Cardiac fibroblast (primary cell): Measurements from ENCODE around the gene PRMT3.

Source experiments
- DNase-seq, 2 donors: peaks; one replicate each; pipeline versions ENCODE4 v3.0.0 to v3.0.0-alpha.2; 2010; ENCODE audit warnings: low read depth in 2 of 2
- H3K4me3 ChIP-seq, 2 donors: replicated peaks in 1 of 2; 1 replicate in 1 of 2; 2 replicates in 1 of 2; pipeline ENCODE4 v1.5.1; 2011; ENCODE audit warnings: low read depth in 2 of 2, low read length in 2 of 2, mild to moderate bottlenecking in 2 of 2, moderate library complexity in 1 of 2
- TF ChIP-seq, protein P1 (sequence below): IDR thresholded peaks from one replicate; pipeline ENCODE4 v1.5.1; 2011; ENCODE audit warnings: low read depth, mild to moderate bottlenecking, low read length, inconsistent platforms

PRMT3 gene

DNA sequence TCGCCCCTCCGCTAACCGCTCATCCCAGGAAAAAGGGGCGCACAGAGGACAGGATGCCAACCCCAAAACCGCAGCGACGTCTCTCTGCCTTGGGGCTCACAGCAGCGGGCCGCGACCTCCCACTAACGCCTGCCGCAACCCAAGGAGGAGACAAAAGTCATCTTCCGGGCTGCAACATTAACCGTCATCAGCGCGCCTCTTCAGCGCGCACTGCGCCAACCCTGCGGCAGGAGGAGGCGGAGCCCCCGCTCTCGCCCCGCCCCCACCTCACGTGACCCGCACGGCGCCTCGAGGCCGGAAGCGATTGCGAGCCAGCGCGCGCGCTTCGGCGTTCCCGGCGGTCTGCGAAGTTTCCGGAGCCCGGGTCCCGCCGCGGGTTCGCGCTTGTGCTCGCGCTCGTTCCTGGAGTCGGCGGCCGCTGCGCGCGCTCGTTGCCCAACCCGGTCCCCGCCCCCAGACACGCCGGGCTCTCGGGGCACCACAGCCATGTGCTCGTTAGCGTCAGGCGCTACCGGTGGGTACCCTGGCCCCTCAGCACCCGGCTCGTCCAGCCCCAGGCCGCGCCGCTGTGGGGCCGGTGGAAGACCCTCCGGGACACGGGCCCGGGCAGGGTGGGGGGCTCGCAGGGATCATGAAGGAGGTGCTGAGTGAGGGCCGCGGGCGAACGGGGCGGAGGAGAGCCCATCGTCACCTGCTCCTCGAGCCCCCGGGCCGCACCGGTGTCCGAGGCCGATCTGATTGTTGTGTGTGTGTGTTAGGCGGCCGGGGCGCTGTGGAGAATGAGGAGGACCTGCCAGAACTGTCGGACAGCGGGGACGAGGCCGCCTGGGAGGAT is at the start of gene PRMT3:
TSS of gene PRMT3 (plus strand) at position 456 of the 835 bp plus-strand sequence. CDS start at position 487, 31 bp downstream.
- H3K4me3 ChIP-seq, result peak within 1 kb of the TSS; percentile 88 to 97
- DNase-seq, result peak; percentile 96 to 98
- TF ChIP-seq, protein P1, sequence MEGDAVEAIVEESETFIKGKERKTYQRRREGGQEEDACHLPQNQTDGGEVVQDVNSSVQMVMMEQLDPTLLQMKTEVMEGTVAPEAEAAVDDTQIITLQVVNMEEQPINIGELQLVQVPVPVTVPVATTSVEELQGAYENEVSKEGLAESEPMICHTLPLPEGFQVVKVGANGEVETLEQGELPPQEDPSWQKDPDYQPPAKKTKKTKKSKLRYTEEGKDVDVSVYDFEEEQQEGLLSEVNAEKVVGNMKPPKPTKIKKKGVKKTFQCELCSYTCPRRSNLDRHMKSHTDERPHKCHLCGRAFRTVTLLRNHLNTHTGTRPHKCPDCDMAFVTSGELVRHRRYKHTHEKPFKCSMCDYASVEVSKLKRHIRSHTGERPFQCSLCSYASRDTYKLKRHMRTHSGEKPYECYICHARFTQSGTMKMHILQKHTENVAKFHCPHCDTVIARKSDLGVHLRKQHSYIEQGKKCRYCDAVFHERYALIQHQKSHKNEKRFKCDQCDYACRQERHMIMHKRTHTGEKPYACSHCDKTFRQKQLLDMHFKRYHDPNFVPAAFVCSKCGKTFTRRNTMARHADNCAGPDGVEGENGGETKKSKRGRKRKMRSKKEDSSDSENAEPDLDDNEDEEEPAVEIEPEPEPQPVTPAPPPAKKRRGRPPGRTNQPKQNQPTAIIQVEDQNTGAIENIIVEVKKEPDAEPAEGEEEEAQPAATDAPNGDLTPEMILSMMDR, result no peak

DNA sequence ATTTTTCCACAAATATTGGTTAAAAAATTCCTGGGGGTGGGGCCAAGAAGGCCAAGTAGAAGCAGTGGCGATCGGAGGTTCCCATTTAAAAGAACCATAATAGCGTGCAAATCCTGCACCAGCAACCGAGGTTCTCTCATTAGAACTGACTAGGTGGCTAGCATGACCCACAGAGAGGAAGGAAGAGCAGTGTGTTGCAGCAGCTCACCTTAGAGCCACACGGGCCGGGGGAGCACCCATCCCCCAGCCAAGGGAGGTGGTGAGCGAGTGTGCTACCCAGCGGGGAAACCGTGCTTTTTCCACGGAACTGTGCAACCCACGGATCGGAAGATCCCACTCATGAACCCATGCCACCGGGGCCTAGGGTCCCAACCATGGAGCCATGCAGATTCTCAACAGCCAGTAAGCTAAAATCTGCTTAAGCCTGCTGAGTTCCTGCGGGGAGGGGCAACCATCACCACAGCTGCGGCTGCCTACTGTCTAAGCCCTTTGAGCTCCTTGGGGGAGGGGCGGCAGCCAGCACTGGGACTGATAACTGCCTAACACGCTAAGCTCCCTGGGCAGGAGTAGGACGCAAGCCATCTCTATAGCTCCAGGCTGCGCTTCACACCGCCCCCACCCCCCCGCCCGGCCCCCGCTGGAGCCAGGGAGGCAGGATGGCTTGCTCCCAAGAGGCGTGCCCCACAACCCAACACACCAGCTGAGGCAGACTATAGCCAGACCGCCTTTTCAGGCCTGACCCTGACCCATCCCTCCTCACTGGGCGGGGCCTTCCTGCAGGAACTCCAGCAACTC is 45.0 kb upstream of the PRMT3 start:
- DNase-seq, result no peak
- no peak overlapping the region for H3K4me3 ChIP-seq
- TF ChIP-seq, protein P1, result no peak

DNA sequence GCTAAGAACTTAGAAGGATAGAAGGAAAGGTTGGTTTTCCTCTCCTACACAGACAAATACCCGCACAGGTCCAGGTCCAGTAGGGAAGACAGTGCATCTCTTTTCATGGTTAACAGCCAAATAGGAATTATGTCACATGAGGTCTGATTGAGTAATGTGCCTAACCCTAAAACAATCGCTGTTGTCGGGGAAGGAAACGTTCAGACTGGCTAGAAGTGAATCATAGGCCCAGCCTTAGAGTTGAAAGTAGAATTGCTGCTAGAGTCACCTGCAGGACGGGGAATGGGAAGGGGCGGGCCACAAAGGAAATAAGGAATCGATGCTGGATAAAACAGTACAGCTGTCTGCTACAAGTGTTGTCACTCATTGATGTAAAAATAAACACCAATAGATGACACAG is 36.4 kb upstream of the PRMT3 start:
- TF ChIP-seq, protein P1, result no peak
- H3K4me3 ChIP-seq, result no peak overlapping the region
- DNase-seq, result no peak

DNA sequence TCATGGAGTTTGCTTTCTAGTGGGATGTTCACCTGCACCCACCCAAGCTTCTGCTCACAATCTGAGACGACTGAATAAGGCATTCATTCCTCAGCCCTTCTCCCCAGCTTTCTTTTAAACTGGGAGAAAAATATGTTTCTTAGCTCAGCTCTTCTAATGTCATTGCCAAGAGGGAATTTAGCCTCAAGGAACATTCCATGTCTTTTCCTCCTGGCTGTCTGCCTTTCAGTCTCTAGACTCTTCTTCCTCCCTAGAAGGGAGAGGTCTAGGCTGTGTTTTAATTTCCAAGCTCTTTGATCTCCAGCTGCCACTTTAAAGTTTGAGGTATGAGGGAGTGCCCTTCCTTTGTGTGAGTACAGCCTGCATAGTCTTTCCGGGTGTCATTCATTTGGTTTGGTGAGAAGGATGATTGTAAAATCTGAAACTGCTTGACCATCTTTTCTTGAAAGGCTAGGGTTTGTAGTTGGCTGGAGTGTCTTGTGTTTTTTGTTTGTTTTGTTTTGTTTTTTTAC is 35.7 kb upstream of the PRMT3 start:
- TF ChIP-seq, protein P1, result no peak
- no peak for DNase-seq
- H3K4me3 ChIP-seq, result no peak overlapping the region

DNA sequence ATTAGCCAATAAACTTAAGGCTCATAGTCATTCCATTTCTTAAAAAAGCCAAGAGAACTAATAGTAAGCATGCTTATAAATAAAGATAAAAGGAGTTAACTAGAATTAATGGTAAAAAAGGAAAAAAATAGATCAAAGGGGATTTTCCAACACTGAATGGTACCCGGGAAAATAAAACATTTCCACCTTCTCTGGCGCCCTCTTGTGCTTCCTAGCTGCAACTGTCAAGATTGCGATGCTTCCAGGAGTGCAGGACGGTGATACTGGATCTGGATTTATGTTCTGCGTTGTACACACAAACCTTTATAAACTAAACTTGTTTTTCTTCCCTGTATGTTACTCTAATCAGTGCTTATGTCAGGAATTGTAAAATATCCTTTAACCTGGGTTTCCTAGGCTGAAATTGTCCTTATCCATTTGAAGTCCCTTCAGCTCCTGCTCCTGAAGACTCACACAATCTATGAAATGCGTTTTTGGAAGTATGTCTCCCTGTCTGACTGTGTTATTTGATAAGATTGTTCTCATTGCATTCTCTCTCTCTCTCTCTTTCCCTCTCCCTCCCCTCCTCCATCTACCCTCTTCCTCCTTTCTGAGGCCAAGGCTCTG is 33.6 kb upstream of the PRMT3 start:
- H3K4me3 ChIP-seq, result no peak overlapping the region
- TF ChIP-seq, protein P1, result peak; percentile 91
- peak; percentile 67 to 68 for DNase-seq

DNA sequence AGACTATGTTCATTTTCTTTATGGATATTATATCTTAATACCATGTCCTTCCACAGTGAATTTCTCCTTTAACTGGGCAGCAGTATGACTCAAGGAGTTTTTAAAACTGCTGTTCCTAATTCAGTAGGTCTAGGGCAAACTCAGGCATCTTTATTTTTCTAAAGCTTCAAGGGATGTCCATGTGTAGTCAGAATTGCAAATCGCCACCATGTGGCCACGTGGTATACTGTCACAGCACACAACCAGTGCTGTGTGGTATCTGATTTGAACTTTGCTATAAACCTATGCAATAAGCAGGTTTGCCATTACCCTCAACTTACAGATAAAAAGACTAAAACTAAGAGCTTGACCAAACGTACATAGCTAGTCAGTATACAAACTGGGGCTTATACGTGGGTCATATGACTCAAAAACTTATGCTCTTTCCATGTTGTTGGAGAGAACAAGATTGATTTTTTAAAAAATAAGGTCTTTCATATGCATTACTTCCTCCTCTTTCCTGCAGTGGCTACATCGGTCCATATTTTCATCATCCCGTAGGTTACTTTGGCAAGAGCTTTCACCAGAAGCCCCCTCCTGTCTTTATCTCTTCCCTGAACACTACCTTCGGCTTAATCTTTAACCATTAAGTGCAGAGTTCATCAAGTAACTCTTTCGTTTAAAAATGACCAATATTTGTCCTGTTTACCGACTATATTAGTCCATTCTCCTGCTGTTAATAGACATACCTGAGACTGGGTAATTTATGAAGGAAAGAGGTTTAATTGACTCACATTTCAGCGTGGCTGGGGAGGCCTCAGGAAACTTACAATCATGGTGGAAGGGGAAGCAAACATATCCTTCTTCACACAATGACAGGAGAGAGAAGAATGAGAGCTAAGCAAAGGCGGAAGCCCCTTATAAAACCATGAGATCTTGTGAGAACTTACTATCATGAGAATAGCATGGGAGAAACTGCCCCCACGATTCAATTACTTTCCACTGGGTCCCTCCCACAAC is 32.0 kb upstream of the PRMT3 start:
- DNase-seq, result peak; percentile 62 to 68
- TF ChIP-seq, protein P1, result peak; percentile 78
- H3K4me3 ChIP-seq, result no peak overlapping the region
